Neural cell (in vitro differentiated cells): Measurements from ENCODE around the gene ROBO1. TPM values are rescaled to one million over a fixed set of nuclear protein-coding genes. Genes with fewer than 3 reads are reported as not detected.

Experiments
- H2AFZ ChIP-seq: fragments of 200-600, 300-800 bp; sonication (generic), shearing (Covaris generic); 2 replicates; pipeline ENCODE4 v1.6.0; 2014; ENCODE audit warnings: low read depth, mild to moderate bottlenecking, antibody characterized with exemption, low read length, moderate library complexity
- H3F3A ChIP-seq: fragments of 200-600 bp; shearing (Covaris generic); 2 replicates; pipeline ENCODE4 v1.6.1; 2016; ENCODE audit warnings: mild to moderate bottlenecking, moderate library complexity, mixed read lengths, antibody characterized with exemption, low read length; ENCODE audit not compliant: insufficient read depth, poor library complexity, severe bottlenecking
- H3K27ac ChIP-seq: fragments of 200-600, 300-800 bp; sonication (generic), shearing (Covaris generic); 2 replicates; pipeline ENCODE4 v1.5.1; 2014; ENCODE audit warnings: mild to moderate bottlenecking, low read length, moderate library complexity
- H3K27me3 ChIP-seq: fragments of 300-800, 200-600 bp; sonication (generic), shearing (Covaris generic); 2 replicates; pipeline ENCODE4 v1.6.0; 2014; ENCODE audit warnings: mild to moderate bottlenecking, low read depth, low read length, moderate library complexity; ENCODE audit not compliant: insufficient read depth
- H3K36me3 ChIP-seq: fragments of 300-800, 200-600 bp; sonication (generic), shearing (Covaris generic); 2 replicates; pipeline ENCODE4 v1.5.1; 2014; ENCODE audit warnings: mild to moderate bottlenecking, antibody characterized with exemption, low read length, moderate library complexity; ENCODE audit not compliant: insufficient read depth
- H3K4me2 ChIP-seq: fragments of 300-800, 200-600 bp; sonication (generic), shearing (Covaris generic); 2 replicates; pipeline ENCODE4 v1.6.0; 2014; ENCODE audit warnings: mild to moderate bottlenecking, low read length
- H3K4me3 ChIP-seq: fragments of 300-800, 200-600 bp; sonication (generic), shearing (Covaris generic); 2 replicates; pipeline ENCODE4 v1.5.1; 2014; ENCODE audit warnings: mild to moderate bottlenecking, low read length, moderate library complexity
- H3K79me2 ChIP-seq: fragments of 200-600 bp; shearing (Covaris generic); replicated peaks from 2 replicates; pipeline ENCODE4 v1.6.0; 2014; ENCODE audit warnings: mild to moderate bottlenecking, low read length, moderate library complexity; ENCODE audit not compliant: insufficient read depth
- H3K9ac ChIP-seq: fragments of 300-800, 200-600 bp; sonication (generic), shearing (Covaris generic); 2 replicates; pipeline ENCODE4 v1.6.1; 2016; ENCODE audit warnings: mild to moderate bottlenecking, low read length, mixed read lengths
- H3K9me2 ChIP-seq: fragments of 200-600 bp; shearing (Covaris generic); 2 replicates; pipeline ENCODE4 v1.6.1; 2016; ENCODE audit warnings: mild to moderate bottlenecking, low read length, mixed read lengths; ENCODE audit not compliant: insufficient read depth
- H3K9me3 ChIP-seq: fragments of 200-600, 300-800 bp; sonication (generic), shearing (Covaris generic); 2 replicates; pipeline ENCODE4 v1.6.1; 2016; ENCODE audit warnings: mild to moderate bottlenecking, mixed run types, low read length, moderate library complexity, mixed read lengths
- H4K20me1 ChIP-seq: fragments of 200-600 bp; shearing (Covaris generic); 2 replicates; pipeline ENCODE4 v1.6.1; 2016; ENCODE audit warnings: mild to moderate bottlenecking, mixed run types; ENCODE audit not compliant: insufficient read depth
- CTCF ChIP-seq: fragments of 450-650 bp; IDR thresholded peaks from 2 replicates; pipeline ENCODE4 v1.5.1; 2014; ENCODE audit warnings: antibody characterized with exemption, mild to moderate bottlenecking, moderate library complexity; ENCODE audit not compliant: poor library complexity, severe bottlenecking
- EP300 ChIP-seq: fragments of 450-650 bp; conservative IDR thresholded peaks from 2 replicates; pipeline ENCODE4 v1.6.1; 2014; ENCODE audit warnings: antibody characterized with exemption, mild to moderate bottlenecking, moderate library complexity; ENCODE audit not compliant: poor library complexity, severe bottlenecking
- EZH2 ChIP-seq: fragments of 200-600, 300-800 bp; shearing (Covaris generic), sonication (generic); IDR thresholded peaks from 2 replicates; pipeline ENCODE4 v1.6.1; 2014; ENCODE audit warnings: antibody characterized with exemption, low read length, borderline replicate concordance, mild to moderate bottlenecking; ENCODE audit not compliant: insufficient read depth, poor library complexity, severe bottlenecking
- MXI1 ChIP-seq: fragments of 450-650 bp; conservative IDR thresholded peaks from 2 replicates; pipeline ENCODE4 v1.6.1; 2014; ENCODE audit warnings: antibody characterized with exemption, mild to moderate bottlenecking; ENCODE audit not compliant: poor library complexity, severe bottlenecking
- POLR2AphosphoS5 ChIP-seq: IDR thresholded peaks from 2 replicates; pipeline ENCODE4 v1.6.1; 2012
- RAD21 ChIP-seq: fragments of 450-650 bp; conservative IDR thresholded peaks from 2 replicates; pipeline ENCODE4 v1.6.1; 2014; ENCODE audit warnings: antibody characterized with exemption, mild to moderate bottlenecking, moderate library complexity
- REST ChIP-seq: IDR thresholded peaks from 2 replicates; pipeline ENCODE4 v1.6.1; 2012; ENCODE audit warnings: borderline replicate concordance
- SMC3 ChIP-seq: fragments of 450-650 bp; conservative IDR thresholded peaks from 2 replicates; pipeline ENCODE4 v1.6.1; 2014; ENCODE audit warnings: antibody characterized with exemption, mild to moderate bottlenecking, moderate library complexity; ENCODE audit not compliant: poor library complexity
- TAF1 ChIP-seq: IDR thresholded peaks from 2 replicates; pipeline ENCODE4 v1.6.1; 2012; ENCODE audit warnings: low read depth
- polyA plus RNA-seq: library from polyadenylated mRNA; depleted of rRNA; stranded (reverse); fragments of >200 nt; gene quantifications from 2 replicates; pipeline ENCODE4 v1.2.3, GENCODE V29; 2014

Gene ROBO1
- polyA plus RNA-seq, 1 donor from 2014 or later = 183 TPM

GRCh38 chr3:79555655-79556054, 212.1 kb downstream of the ROBO1 start:
- no peaks in the 10 kb centered on the region for H3K36me3 ChIP-seq
- H3K9me3 ChIP-seq = no peaks in the 10 kb centered on the region
- H3K4me2 ChIP-seq = peak overlapping the region; percentile 33
- H3K27me3 ChIP-seq = no peaks in the 10 kb centered on the region
- peak overlapping the region; percentile 65 for H3K27ac ChIP-seq
- H3K9me2 ChIP-seq = no peaks in the 10 kb centered on the region
- H2AFZ ChIP-seq = no peak overlapping the region
- TF ChIP-seq CTCF (no peak), TAF1 (no peak), EP300 (peak; percentile 88), MXI1 (no peak), POLR2AphosphoS5 (peak; percentile 68)
- H3K4me3 ChIP-seq = no peak overlapping the region
- no peaks in the 10 kb centered on the region for H4K20me1 ChIP-seq
- no peak overlapping the region for H3K9ac ChIP-seq
- no peaks in the 10 kb centered on the region for H3K79me2 ChIP-seq
- H3F3A ChIP-seq = no peaks in the 10 kb centered on the region

- Histone ChIP-seq H3K27me3 (no peaks in the 10 kb centered on the region), H3K9ac (no peak overlapping the region), H3K9me3 (no peaks in the 10 kb centered on the region), H3K4me3 (no peak overlapping the region), H3K4me2 (peak overlapping the region; percentile 1), H3K79me2 (no peaks in the 10 kb centered on the region), H3K9me2 (no peaks in the 10 kb centered on the region), H3K27ac (no peak overlapping the region), H3K36me3 (no peaks in the 10 kb centered on the region), H4K20me1 (no peaks in the 10 kb centered on the region), H2AFZ (no peak overlapping the region), H3F3A (no peaks in the 10 kb centered on the region)
- TF ChIP-seq EP300 (no peak), RAD21 (no peak), TAF1 (no peak), REST (no peak), EZH2 (no peak), SMC3 (no peak)
Measured at GRCh38 chr3:79551997-79552396, 215.8 kb downstream of the ROBO1 start.

GRCh38 chr3:79551321-79551892, 216.4 kb downstream of the ROBO1 start:
- Histone ChIP-seq H3K36me3 (no peaks in the 10 kb centered on the region), H3K9me3 (no peaks in the 10 kb centered on the region), H3K9me2 (no peaks in the 10 kb centered on the region), H2AFZ (no peak overlapping the region), H4K20me1 (no peaks in the 10 kb centered on the region), H3K27me3 (no peaks in the 10 kb centered on the region), H3F3A (no peaks in the 10 kb centered on the region), H3K27ac (peak overlapping the region; percentile 48), H3K9ac (no peak overlapping the region), H3K4me2 (no peak overlapping the region), H3K4me3 (no peak overlapping the region), H3K79me2 (no peaks in the 10 kb centered on the region)
- TF ChIP-seq EP300 (peak; percentile 95), RAD21 (peak; percentile 46), REST (no peak), CTCF (no peak), SMC3 (peak; percentile 34), EZH2 (no peak), TAF1 (no peak), POLR2AphosphoS5 (peak; percentile 72), MXI1 (no peak)
